ENCODE data around the gene OR8G5.

OR8G5 gene

DNA sequence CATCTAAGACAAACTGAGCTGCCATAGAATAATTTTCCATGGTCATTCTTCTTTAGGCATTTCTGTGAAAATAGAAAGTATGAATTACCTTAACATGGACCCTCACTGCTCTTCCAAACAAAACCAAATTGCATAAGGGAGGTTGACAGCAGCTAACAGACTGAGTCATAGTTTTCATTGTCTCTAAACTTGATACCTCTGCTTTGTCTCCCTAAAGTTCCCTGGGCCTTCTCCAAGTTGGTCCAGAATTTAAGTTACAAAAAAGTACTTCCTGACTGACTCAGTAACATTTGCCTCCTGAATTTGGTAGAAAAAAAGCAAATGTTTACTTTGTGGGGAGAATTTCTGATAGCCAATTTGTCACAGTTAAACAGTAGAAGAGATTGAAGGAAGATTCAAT is 54.5 kb downstream of the OR8G5 start:
- H3K27ac ChIP-seq: no peak overlapping the region
- no peak for DNase-seq
- TF ChIP-seq, protein P1, sequence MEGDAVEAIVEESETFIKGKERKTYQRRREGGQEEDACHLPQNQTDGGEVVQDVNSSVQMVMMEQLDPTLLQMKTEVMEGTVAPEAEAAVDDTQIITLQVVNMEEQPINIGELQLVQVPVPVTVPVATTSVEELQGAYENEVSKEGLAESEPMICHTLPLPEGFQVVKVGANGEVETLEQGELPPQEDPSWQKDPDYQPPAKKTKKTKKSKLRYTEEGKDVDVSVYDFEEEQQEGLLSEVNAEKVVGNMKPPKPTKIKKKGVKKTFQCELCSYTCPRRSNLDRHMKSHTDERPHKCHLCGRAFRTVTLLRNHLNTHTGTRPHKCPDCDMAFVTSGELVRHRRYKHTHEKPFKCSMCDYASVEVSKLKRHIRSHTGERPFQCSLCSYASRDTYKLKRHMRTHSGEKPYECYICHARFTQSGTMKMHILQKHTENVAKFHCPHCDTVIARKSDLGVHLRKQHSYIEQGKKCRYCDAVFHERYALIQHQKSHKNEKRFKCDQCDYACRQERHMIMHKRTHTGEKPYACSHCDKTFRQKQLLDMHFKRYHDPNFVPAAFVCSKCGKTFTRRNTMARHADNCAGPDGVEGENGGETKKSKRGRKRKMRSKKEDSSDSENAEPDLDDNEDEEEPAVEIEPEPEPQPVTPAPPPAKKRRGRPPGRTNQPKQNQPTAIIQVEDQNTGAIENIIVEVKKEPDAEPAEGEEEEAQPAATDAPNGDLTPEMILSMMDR (IDR thresholded peaks at IDR 0.05): no peak
- no peaks in the 10 kb centered on the region for H3K4me1 ChIP-seq
- no peaks in the 10 kb centered on the region for H3K36me3 ChIP-seq
- no peaks in the 10 kb centered on the region for H3K27me3 ChIP-seq
- intact Hi-C loops (cut with DNase I; ENCODE audit: low total_unique reads): no loop called here
- H3K4me3 ChIP-seq: no peak overlapping the region
- no peaks in the 10 kb centered on the region for H3K9me3 ChIP-seq

DNA sequence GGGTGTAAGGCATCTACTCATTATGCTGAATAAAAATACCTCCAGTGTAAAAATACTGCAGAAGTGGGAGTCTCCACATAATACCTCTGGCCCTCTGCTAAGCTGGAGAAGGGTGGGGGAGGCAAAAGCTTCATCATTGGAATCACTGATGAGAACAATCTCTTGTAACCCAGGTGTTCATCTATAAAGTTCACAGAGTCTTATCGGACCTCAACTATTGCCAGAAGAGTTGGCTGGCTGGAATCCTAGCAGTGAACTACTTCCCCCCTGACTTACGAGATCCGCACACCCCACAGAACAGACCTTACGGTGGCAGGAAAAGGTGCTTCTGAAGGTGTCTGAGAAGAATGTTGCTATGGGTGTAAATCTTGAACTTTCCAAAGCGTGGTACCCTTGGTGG is 55.1 kb downstream of the OR8G5 start:
- DNase-seq: no peak
- Histone ChIP-seq H3K36me3 (no peaks in the 10 kb centered on the region), H3K4me1 (no peaks in the 10 kb centered on the region), H3K9me3 (no peaks in the 10 kb centered on the region), H3K27ac (no peak overlapping the region), H3K4me3 (no peak overlapping the region), H3K27me3 (no peaks in the 10 kb centered on the region)
- TF ChIP-seq, protein P1 (IDR thresholded peaks at IDR 0.05): no peak
- intact Hi-C loops (cut with DNase I; ENCODE audit: low total_unique reads): no loop called here

DNA sequence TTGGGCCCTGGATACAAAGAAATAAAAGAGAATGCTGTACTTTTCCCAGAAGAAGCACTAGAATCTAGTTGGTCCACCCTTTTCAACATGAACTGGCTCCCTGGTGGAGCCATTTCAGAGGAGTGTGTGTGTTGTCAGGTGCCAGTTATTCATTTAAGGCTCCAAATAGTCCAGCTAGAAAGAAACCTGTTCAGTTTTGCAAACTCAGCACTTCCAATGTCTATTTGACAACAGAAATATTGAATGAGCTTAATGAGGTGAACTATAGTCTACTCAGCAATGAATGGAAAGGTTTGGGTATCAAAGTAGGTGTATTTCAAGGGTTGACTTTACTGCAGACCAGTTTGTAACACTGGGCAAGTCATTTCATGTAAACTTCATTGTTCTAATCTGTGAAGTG is 55.5 kb downstream of the OR8G5 start:
- Histone ChIP-seq H3K36me3 (no peaks in the 10 kb centered on the region), H3K4me3 (no peak overlapping the region), H3K9me3 (no peaks in the 10 kb centered on the region), H3K27me3 (no peaks in the 10 kb centered on the region), H3K27ac (no peak overlapping the region), H3K4me1 (no peaks in the 10 kb centered on the region)
- intact Hi-C loops (cut with DNase I; ENCODE audit: low total_unique reads): no loop called here
- TF ChIP-seq, protein P1 (IDR thresholded peaks at IDR 0.05): no peak
- DNase-seq: no peak

DNA sequence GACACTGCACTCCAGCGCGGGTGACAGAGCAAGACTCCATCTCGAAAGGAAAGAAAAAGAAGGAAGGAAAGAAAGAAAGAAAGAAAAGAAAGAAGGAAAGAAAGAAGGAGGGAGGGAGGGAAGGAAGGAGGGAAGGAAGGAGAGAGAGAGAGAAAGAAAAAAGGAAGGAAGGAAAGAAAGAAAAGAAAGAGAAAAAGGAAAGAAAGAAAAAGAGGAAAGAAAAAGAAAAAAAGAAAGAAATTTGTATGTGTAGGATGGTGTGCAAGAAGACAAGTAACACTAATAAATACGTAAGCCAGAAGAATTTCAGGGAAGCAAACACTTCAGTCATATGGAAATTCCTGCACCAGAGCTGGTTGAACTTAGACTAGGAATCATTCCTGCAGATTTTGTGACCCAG is 57.0 kb downstream of the OR8G5 start:
- DNase-seq: no peak
- TF ChIP-seq, protein P1 (IDR thresholded peaks at IDR 0.05): no peak
- H3K27ac ChIP-seq: no peak overlapping the region

DNA sequence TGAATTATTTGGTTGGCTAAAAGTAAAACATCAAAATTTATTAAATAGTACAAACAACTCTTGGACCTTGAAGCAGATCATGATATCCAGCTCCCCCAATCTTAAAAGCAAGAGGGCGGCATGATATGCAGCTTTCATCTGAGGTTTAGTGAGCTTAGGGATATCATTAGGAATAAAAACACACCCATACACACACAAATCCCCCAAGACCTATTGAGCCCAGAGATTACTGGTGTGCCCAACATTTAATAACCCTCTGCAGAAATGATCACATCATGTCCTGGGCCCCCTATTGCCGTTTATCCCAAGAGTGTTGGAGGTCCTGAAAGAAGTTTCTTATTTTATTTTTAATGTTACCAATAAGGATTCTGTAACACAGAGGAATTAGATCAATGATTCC is 57.7 kb downstream of the OR8G5 start, which contains the start of gene OR8D1:
Gene OR8D1 (minus strand): TSS at position 101 of the 400 bp plus-strand sequence. CDS start 3,183 bp downstream, outside the sequence.
- no peak for DNase-seq
- Histone ChIP-seq H3K9me3 (no peaks in the 10 kb centered on the region), H3K27me3 (no peaks in the 10 kb centered on the region), H3K4me3 (no peak within 1 kb of the TSS), H3K27ac (no peak within 1 kb of the TSS), H3K4me1 (no peaks in the 10 kb centered on the region), H3K36me3 (no peaks in the 10 kb centered on the region)
- TF ChIP-seq, protein P1 (IDR thresholded peaks at IDR 0.05): no peak
- intact Hi-C loops (cut with DNase I; ENCODE audit: low total_unique reads): no loop called here

More for the DNA sequence above, 57.0 kb downstream of the OR8G5 start:
- H3K27me3 ChIP-seq: no peaks in the 10 kb centered on the region
- H3K9me3 ChIP-seq: no peaks in the 10 kb centered on the region
- H3K4me1 ChIP-seq: no peaks in the 10 kb centered on the region
- intact Hi-C loops (cut with DNase I; ENCODE audit: low total_unique reads): no loop called here
- H3K4me3 ChIP-seq: no peak overlapping the region
- H3K36me3 ChIP-seq: no peaks in the 10 kb centered on the region

DNA sequence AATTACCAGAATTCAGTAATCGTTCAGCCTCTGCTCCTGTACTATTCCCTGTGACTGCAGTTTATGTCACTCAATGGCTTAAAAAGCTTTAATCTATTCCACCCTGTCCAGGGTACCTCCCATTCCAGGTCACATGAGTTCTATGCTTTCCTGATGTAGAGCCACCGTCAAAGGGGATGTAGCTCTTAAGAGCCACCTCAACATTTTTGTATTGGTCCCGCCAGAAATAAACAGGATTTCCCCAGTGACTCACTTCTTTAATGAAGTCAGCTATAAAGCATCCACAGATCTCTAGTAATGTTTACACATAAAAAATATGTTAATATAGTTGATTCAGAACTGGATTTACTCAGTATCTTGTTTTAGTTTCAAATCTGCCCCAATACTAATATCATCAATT is 58.9 kb downstream of the OR8G5 start:
- Histone ChIP-seq H3K9me3 (no peaks in the 10 kb centered on the region), H3K36me3 (no peaks in the 10 kb centered on the region), H3K4me1 (no peaks in the 10 kb centered on the region), H3K4me3 (no peak overlapping the region), H3K27me3 (peaks cover 0 to 2% of the 10 kb centered on the region in 2 donors), H3K27ac (no peak overlapping the region)
- intact Hi-C loops (cut with DNase I; ENCODE audit: low total_unique reads): no loop called here
- TF ChIP-seq, protein P1 (IDR thresholded peaks at IDR 0.05): no peak
- DNase-seq: no peak

Data from tibial artery (tissue), 4 donors.